Measurements from ENCODE around the gene RGS6. TPM values are rescaled to one million over a fixed set of nuclear protein-coding genes. Genes with fewer than 3 reads are reported as not detected.

The RGS6 gene
- total RNA-seq, 1 donor from 2014 or later: 5.1 TPM

DNA sequence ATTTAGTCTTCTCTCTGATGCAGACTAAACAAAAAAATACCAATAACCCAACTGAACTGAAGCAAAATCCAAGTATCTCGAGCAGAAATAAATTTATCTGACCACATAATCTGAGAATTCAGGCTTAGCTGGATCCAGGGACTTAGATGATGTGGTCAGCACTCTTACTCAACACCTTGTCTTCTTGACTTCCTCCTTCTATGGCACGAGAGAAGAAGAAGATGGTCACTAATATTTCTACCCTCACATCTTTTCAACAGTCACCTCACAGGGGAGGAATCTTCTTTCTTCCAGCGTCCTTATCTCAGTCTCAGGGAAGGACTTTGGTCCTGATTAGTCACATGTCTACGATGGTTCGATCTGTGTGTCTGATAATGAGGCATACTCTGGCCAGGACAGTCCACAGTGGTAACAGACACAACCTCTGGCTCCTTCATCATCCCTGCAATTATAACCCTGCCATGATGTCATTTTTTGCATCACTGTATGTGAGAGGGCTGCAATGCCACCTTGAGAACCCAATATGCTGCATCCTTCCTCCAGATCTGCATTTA, 15.8 kb downstream of the RGS6 start:
- H3K4me3 Mint-ChIP-seq (ENCODE audit: low read depth): no peak overlapping the region
- H3K4me1 Mint-ChIP-seq (ENCODE audit: low read depth): peaks cover 12% of the 10 kb centered on the region
- H3K27me3 Mint-ChIP-seq: no peaks in the 10 kb centered on the region
- peaks cover 2% of the 10 kb centered on the region for H3K36me3 Mint-ChIP-seq (ENCODE audit: insufficient read depth)
- H3K27ac Mint-ChIP-seq: no peak overlapping the region
- peaks cover 10% of the 10 kb centered on the region for H3K9me3 Mint-ChIP-seq (ENCODE audit: low read depth)
- no peak for DNase-seq (ENCODE audit: low spot score, unreplicated experiment)
- TF ChIP-seq, protein P1, sequence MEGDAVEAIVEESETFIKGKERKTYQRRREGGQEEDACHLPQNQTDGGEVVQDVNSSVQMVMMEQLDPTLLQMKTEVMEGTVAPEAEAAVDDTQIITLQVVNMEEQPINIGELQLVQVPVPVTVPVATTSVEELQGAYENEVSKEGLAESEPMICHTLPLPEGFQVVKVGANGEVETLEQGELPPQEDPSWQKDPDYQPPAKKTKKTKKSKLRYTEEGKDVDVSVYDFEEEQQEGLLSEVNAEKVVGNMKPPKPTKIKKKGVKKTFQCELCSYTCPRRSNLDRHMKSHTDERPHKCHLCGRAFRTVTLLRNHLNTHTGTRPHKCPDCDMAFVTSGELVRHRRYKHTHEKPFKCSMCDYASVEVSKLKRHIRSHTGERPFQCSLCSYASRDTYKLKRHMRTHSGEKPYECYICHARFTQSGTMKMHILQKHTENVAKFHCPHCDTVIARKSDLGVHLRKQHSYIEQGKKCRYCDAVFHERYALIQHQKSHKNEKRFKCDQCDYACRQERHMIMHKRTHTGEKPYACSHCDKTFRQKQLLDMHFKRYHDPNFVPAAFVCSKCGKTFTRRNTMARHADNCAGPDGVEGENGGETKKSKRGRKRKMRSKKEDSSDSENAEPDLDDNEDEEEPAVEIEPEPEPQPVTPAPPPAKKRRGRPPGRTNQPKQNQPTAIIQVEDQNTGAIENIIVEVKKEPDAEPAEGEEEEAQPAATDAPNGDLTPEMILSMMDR (IDR thresholded peaks at IDR 0.05; ENCODE audit: unreplicated experiment): no peak

DNA sequence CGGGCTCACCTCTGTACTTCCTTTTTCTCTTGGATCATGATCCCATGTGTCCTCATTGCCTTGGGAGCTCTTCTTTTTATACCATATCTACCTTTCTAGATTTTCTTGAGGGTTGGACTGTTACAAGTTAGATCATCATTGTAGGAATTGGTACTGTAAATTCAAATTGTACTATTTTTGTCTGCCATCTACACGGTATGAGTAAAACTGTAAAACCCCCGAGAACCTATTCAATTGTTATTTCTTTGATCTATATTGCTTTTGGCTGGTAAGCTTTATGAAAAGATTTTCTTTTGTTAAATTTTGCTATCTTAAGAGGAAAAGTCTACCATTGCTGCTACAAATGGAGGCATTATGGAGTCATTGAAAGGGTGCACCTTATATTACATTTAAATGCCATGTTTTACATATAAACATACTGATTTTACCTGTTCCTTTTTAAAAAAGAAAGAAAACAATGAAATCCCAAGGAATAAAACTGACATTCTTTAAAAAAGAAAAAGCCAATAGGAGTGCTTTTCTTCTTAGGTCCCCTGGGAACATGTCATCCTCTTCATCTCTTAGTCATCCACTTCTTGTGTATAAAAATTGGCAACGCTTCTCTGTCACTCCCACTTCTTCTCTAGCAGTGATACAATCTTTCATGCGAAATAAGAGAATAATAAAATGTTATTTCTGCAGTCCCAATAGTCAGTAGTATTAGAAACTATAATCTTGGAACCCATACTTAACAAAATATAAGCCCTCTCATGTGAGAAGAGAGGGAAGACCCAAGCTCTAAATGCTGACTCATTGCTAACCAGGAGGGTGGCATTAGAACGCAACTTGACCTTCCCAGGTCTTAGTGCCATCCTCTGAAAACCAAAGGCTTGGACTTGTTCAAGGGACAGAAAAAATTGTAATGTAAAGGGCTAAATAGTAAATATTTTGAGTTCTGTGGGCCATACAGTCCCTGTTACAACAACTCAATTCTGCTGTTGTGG, 20.4 kb downstream of the RGS6 start:
- Mint-ChIP-seq H3K9me3 (ENCODE audit: low read depth) (peaks cover 10% of the 10 kb centered on the region), H3K27ac (no peak overlapping the region), H3K4me1 (ENCODE audit: low read depth) (peaks cover 4% of the 10 kb centered on the region), H3K27me3 (peaks cover 3% of the 10 kb centered on the region), H3K4me3 (ENCODE audit: low read depth) (no peak overlapping the region), H3K36me3 (ENCODE audit: insufficient read depth) (peaks cover 2% of the 10 kb centered on the region)
- TF ChIP-seq, protein P1 (IDR thresholded peaks at IDR 0.05; ENCODE audit: unreplicated experiment): no peak
- DNase-seq (ENCODE audit: low spot score, unreplicated experiment): no peak

DNA sequence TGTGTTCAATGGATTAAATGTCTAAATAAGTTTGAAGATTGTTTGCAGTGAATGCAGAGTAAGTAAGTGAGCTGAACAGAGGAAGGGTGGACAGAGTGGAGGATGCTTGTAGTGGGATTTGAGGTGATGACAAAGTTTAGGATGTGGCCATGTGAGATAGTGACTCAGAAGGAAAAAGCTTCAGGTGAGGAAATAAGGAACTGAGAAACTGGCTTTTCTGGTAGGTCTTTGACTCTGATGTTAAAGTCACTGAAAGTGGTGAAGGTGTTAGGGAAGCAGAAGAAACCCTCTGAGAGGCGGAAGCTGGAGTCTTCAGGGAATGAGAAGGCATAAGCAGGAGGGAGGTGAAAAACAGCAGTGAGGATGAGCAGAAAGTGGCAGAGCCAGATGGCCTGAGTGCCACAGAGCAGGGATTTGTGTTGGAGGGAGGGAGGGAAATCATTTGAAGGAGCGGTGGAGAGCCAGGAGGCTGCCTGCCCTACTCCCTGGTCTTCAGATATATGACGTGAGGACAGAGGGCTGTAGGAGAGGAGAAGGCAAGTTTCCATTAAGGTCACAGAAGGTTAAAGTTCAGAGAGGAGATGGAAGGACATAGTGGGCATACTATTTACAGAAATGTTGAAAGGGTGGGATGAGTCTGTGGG, 24.8 kb downstream of the RGS6 start:
- no peak overlapping the region for H3K4me3 Mint-ChIP-seq (ENCODE audit: low read depth)

DNA sequence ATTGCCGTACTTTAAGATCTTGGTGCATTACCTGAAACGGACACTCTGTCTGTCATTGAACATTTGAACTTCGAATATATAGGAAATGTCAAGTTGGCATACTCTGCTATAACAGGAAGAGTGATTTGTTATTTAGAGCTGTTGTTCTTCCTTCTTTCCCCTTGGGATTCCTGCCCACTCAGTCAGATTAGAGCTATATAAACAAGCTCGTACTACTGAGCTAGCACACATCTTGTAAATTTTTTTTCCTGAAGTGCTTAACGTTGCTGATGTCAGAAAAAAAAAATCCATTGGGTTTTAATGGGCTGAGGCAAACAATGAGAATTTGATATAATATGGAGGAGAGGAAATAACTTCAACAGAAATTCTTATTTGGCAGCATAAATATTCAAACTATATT, 26.8 kb downstream of the RGS6 start:
- no peak for DNase-seq (ENCODE audit: low spot score, unreplicated experiment)
- Mint-ChIP-seq H3K27me3 (peaks cover 3% of the 10 kb centered on the region), H3K4me1 (ENCODE audit: low read depth) (peaks cover 3% of the 10 kb centered on the region), H3K27ac (no peak overlapping the region), H3K4me3 (ENCODE audit: low read depth) (no peak overlapping the region), H3K36me3 (ENCODE audit: insufficient read depth) (no peaks in the 10 kb centered on the region), H3K9me3 (ENCODE audit: low read depth) (no peaks in the 10 kb centered on the region)
- TF ChIP-seq, protein P1 (IDR thresholded peaks at IDR 0.05; ENCODE audit: unreplicated experiment): no peak

More for the DNA sequence above, 24.8 kb downstream of the RGS6 start:
- no peak overlapping the region for H3K27ac Mint-ChIP-seq
- H3K4me1 Mint-ChIP-seq (ENCODE audit: low read depth): peaks cover 3% of the 10 kb centered on the region
- TF ChIP-seq, protein P1 (IDR thresholded peaks at IDR 0.05; ENCODE audit: unreplicated experiment): no peak
- no peak for DNase-seq (ENCODE audit: low spot score, unreplicated experiment)
- H3K27me3 Mint-ChIP-seq: peaks cover 3% of the 10 kb centered on the region
- no peaks in the 10 kb centered on the region for H3K9me3 Mint-ChIP-seq (ENCODE audit: low read depth)
- H3K36me3 Mint-ChIP-seq (ENCODE audit: insufficient read depth): no peaks in the 10 kb centered on the region

Data from progenitor cell of endocrine pancreas (in vitro differentiated cells).